ENCODE results near the gene TCFL5.

The TCFL5 gene

DNA sequence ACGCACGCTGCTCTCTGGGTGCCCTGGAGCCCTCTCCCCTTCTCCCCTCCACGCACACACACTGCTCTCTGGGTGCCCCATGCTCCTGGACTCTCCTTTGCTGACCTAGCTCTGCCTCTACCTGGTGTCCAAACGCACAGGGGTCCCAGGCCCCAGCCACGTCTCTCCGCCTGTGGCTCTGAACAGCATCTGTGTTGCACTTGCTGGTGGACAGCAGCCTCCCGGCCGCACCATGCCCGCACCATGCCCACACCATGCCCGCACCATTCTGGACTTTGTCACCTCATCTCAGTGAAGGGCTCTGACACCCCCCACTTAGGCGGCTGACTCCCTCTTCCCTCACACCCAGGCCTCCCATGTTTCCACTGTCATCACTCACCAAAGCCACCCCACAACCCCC is 21.8 kb downstream of the TCFL5 start:
- Mint-ChIP-seq H3K27me3 (no peaks in the 10 kb centered on the region), H3K9me3 (no peaks in the 10 kb centered on the region), H3K27ac (no peak overlapping the region), H3K4me1 (no peaks in the 10 kb centered on the region), H3K4me3 (no peak overlapping the region), H3K36me3 (peaks cover 2% of the 10 kb centered on the region)

DNA sequence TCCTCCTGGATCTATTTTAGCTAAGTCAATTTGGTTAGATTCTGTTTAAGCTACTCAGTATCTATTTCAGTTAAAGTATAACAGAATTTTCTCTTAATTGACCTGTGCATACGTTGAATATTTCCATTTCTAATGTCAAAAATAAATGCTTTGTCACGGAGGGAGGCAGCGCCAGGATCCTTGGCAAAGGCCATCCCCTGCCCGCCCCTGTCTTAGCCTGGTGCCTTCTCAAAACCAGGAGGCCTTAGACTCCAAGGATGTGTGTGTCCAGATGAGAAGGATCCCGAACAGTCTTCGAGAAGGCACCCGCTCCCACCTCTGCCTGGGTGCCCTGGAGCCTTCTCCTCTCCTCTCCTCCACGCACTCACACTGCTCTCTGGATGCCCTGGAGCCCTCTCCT is 22.4 kb downstream of the TCFL5 start:
- Mint-ChIP-seq H3K36me3 (peaks cover 2% of the 10 kb centered on the region), H3K27me3 (no peaks in the 10 kb centered on the region), H3K4me3 (no peak overlapping the region), H3K9me3 (no peaks in the 10 kb centered on the region), H3K4me1 (no peaks in the 10 kb centered on the region), H3K27ac (no peak overlapping the region)

DNA sequence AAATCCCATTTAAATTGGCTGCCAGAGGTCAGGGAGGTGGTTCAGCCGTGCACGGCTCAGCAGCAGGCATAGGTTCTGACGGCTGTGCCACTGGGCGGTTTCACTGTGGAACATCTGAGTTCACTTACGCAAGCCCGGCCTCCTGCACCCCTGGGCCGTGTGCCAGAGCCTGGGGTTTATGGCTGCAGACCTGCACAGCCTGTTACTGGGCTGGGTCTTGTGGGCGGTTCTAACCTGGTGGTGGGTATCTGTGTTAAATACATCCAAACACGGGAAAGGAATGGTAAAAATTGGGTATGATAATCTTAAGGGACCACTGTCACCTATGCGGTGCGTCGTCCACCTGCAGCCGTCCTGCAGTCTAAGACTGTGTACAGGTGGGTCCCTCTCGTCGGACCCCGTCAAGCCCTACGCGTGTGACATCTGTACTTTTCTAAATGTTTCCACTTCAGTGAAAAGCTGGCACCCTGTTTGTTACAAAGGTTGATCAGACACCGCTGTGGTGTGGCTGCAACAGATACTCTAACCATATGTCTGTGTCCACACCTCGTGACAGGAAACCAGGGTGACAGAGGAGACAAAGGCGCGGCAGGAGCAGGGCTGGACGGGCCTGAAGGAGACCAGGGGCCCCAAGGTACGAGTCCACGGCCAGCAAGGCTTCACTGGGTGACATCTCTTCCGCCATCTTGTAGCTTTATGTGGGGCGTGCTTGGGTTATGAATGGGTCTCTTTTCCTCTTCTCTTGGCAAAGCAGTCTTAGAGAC is 23.3 kb downstream of the TCFL5 start:
- no peaks in the 10 kb centered on the region for H3K4me1 Mint-ChIP-seq
- H3K4me3 Mint-ChIP-seq: no peak overlapping the region
- H3K36me3 Mint-ChIP-seq: no peaks in the 10 kb centered on the region
- H3K9me3 Mint-ChIP-seq: no peaks in the 10 kb centered on the region
- no peak overlapping the region for H3K27ac Mint-ChIP-seq
- no peaks in the 10 kb centered on the region for H3K27me3 Mint-ChIP-seq

DNA sequence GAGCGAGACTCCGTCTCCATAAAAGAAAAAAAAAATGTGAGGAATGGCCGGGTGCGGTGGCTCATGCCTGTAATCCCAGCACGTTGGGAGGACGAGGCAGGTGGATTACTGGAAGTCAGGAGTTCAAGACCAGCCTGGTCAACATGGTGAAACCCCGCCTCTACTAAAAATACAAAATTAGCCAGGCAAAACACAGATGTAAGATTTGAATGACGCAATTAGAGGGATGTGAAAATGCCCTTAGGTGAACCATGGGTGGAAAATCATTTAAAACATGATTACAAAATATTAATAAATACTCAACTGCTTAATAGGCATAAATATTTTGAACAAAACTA is 23.9 kb downstream of the TCFL5 start:
- Mint-ChIP-seq H3K27me3 (no peaks in the 10 kb centered on the region), H3K4me1 (no peaks in the 10 kb centered on the region), H3K27ac (no peak overlapping the region), H3K36me3 (no peaks in the 10 kb centered on the region), H3K4me3 (no peak overlapping the region), H3K9me3 (no peaks in the 10 kb centered on the region)

DNA sequence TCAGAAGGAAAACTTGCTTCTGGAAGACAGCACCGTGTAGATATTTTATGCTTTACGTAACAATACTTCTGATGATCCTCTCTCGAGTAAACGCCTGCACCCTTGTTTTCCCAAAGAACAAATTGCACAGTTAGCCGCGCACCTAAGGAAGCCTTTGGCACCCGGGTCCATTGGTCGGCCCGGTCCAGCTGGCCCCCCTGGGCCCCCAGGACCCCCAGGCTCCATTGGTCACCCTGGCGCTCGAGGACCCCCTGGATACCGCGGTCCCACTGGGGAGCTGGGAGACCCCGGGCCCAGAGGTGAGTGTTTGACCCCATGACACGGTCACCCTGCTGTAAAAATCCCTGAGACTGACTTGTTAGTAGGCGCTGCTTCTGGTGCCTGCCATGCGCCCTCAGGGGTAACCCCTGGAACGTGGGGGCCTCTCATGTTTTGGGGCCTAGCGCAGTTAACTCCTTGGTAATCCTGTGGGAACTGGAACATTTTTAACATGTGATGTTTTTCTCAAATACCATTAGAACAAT is 24.6 kb downstream of the TCFL5 start:
- Mint-ChIP-seq H3K4me3 (no peak overlapping the region), H3K27me3 (no peaks in the 10 kb centered on the region), H3K27ac (no peak overlapping the region), H3K9me3 (no peaks in the 10 kb centered on the region), H3K36me3 (no peaks in the 10 kb centered on the region), H3K4me1 (no peaks in the 10 kb centered on the region)

DNA sequence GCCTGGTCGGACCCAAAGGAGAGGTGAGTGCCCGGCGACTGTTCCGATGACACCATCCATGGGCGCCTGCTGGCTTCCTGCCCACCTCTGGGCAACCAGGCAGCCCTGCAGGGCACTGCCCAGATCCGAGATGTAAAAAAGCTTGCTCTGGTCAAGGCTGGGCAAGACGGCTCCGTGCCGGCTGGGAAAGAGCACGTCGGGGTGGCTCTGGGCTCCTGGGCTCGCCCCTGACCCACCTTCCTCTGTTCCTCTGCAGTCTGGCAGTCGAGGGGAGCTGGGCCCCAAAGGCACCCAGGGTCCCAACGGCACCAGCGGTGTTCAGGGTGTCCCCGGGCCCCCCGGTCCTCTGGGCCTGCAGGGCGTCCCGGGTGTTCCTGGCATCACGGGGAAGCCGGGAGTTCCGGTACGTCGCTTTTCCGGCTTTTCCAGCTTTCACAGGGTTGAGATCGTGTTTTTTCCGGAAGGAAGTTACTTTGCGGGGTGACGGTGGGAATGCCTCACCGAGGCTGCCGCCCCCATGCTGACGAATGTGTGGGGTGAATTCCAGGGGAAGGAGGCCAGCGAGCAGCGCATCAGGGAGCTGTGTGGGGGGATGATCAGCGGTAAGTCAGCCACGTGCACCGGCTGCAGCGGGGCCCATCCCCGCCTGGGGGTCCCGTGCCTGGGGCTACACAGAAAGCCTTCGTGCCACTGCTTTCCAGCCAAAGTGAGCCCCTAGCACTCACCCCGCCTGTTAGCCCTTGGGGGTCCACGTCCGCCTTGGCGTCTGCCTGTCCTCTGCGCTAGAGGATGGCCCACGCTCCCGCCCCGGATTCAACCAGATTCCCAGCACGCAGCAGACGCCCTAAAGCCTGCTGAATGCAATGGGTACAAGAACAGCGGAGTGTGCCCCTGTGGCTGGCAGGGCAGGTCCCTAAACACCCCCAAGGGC is 25.4 kb downstream of the TCFL5 start:
- Mint-ChIP-seq H3K27me3 (no peaks in the 10 kb centered on the region), H3K9me3 (no peaks in the 10 kb centered on the region), H3K4me3 (no peak overlapping the region), H3K36me3 (no peaks in the 10 kb centered on the region), H3K27ac (no peak overlapping the region), H3K4me1 (peaks cover 3% of the 10 kb centered on the region)

DNA sequence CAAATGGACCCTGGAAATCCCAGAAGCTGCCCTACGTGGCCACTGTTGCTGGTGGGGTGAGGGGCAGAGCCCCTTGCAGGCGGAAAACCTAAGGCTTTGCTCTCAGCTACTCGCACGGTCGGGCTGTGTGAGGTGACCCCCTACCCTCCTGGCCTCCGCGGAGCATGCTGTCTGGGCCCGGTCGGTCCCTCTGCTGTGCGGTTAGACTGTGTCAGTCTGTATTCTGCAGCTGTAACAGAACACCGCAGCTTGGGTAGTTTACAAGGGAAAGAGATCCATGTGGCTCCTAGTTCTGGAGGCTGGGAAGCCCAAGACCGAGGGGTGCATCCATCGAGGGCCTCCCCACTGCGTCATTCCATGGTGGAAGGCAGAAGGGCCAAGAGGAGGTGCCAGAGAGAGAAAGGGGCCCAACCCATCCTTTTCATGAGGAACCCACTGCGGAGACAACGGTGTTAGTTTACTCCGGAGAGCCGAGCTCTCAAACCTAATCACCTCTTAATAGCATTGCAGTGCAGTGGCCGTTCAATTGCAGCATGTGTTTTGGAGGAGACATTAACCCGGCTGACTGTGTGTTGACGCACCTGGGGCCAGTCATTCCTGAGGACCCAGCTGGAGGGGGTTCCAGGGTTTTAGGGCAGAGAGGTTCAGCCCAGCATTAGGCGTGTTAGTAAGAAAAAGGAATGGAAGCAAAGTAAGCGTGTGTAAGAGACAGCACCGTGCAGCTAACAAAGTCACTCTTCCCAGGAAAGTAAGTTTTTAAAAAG is 26.5 kb downstream of the TCFL5 start:
- no peaks in the 10 kb centered on the region for H3K9me3 Mint-ChIP-seq
- peaks cover 3% of the 10 kb centered on the region for H3K4me1 Mint-ChIP-seq
- H3K27ac Mint-ChIP-seq: no peak overlapping the region
- no peaks in the 10 kb centered on the region for H3K27me3 Mint-ChIP-seq
- H3K4me3 Mint-ChIP-seq: no peak overlapping the region
- H3K36me3 Mint-ChIP-seq: no peaks in the 10 kb centered on the region

DNA sequence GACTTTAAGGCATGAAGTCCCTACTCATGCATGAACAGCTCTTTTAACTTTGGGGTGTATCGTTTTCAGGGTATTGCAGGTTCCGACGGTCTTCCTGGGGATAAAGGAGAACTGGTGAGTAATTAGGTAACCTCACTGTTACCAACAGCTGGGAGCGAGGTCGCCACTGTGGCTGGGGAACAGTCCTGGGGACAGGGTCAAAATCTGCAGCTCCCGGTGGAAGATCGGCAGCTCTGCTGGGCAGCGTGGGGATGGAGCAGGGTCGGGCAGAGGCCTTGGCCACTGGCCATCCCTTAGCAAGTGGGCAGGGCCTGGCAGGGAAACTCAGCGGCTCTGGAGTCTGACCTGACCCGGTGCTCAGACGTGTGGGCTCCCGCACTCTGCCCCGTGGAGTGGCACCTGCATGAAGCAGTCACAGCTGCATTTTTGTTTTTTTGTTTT is 28.7 kb downstream of the TCFL5 start:
- no peak overlapping the region for H3K27ac Mint-ChIP-seq
- H3K36me3 Mint-ChIP-seq: no peaks in the 10 kb centered on the region
- no peaks in the 10 kb centered on the region for H3K9me3 Mint-ChIP-seq
- H3K4me3 Mint-ChIP-seq: no peak overlapping the region
- H3K27me3 Mint-ChIP-seq: no peaks in the 10 kb centered on the region
- H3K4me1 Mint-ChIP-seq: peaks cover 3% of the 10 kb centered on the region

DNA sequence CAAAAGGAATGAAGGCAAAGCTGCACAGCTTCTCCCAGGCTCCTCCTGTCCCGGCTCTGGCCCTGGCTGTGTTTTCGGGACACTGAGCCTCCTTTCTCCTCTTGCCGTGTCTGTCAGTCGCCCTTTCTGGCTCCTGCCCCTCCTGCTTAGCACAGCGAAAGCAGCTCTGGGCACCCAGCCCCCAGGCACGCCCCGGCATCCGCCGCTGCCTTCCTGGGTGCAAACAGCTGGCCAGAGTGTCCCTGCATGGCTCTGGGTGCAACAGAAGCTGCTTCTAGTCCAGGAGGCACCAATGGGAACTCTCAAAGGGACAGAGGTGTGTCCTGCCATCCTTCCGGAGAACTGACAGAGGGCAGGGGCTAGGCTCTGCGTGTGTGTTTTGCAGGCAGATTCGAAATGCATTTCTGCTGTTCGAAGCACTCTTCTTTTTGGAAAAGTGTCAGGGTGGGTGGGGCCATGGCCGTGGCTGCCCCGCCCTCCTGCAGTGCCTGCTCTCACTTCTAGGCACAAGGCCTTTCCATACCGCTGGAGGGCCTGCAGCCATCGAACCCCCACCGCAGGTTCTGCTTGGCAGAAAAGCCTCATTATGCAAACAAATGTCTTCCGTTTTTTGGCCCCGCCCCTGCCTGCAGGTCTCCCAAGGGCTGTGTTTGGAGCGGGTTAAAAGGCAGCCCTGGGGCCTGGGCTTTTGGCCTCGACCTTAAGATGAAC is 29.3 kb downstream of the TCFL5 start:
- Mint-ChIP-seq H3K4me1 (peaks cover 3% of the 10 kb centered on the region), H3K9me3 (no peaks in the 10 kb centered on the region), H3K27me3 (no peaks in the 10 kb centered on the region), H3K36me3 (no peaks in the 10 kb centered on the region), H3K27ac (no peak overlapping the region), H3K4me3 (no peak overlapping the region)

DNA sequence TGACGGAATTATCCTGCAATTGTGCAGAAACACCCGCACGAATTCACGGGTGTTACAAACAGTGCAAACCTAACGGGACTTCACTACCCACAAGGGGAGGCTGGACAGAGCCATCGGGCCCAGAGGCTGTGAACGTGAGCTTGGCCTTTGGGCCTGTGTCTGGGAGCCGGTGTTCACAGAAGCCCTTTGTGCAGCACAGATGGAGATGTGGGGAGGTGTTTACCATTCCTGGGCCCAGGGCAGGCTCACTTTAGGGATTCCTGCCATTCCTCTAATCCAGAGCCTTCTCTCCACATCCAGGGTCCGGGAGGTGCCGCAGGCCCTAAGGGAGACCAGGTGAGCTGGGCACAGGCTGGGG is 29.8 kb downstream of the TCFL5 start:
- Mint-ChIP-seq H3K9me3 (no peaks in the 10 kb centered on the region), H3K36me3 (no peaks in the 10 kb centered on the region), H3K4me1 (peaks cover 3% of the 10 kb centered on the region), H3K4me3 (no peak overlapping the region), H3K27ac (no peak overlapping the region), H3K27me3 (no peaks in the 10 kb centered on the region)

DNA sequence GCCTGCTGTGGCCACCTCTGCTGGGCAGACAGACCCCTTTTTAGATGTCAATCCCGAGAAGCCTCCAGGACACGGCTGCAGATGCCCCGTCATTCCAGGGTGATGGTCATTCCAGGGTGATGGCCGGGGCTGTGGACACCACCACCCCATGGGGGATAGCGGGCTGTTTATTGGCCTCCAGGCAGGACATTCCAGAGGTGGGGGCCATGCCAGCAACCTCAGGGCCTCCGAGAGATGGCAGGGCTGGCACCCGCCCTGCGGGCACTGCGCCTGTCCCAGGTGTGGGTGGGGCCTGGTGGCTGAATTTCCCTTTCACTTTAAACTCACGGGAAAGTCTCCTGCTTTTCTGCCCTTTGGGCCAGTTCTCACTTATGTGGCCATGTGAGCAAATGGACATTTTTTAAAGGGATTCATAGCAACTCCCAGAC is 30.2 kb downstream of the TCFL5 start:
- Mint-ChIP-seq H3K4me3 (no peak overlapping the region), H3K4me1 (peaks cover 3% of the 10 kb centered on the region), H3K36me3 (no peaks in the 10 kb centered on the region)

DNA sequence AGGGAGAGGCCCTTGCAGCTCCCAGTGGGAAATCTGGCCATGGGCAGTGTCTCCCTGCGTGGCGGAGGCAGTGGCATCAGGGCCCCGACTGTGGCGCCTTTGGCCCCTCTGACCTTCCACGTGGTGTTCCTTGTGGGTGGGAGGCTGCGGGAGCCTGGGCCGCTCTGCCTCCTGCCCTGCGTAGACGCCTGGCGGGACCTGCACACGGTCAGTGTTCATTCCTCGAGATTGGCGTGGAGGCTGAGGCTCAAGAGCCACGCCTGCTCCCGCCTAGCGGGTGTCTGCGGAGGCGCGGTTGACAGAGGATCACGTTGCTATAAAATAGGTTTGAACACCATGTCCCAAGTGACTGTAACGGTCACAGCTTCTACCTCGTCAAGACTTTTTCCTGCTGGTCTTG is 30.8 kb downstream of the TCFL5 start:
- peaks cover 3% of the 10 kb centered on the region for H3K4me1 Mint-ChIP-seq
- H3K27ac Mint-ChIP-seq: no peak overlapping the region
- H3K4me3 Mint-ChIP-seq: no peak overlapping the region
- H3K9me3 Mint-ChIP-seq: no peaks in the 10 kb centered on the region
- H3K36me3 Mint-ChIP-seq: no peaks in the 10 kb centered on the region
- H3K27me3 Mint-ChIP-seq: no peaks in the 10 kb centered on the region

More for the DNA sequence above, 30.2 kb downstream of the TCFL5 start:
- Mint-ChIP-seq H3K9me3 (no peaks in the 10 kb centered on the region), H3K27ac (no peak overlapping the region), H3K27me3 (no peaks in the 10 kb centered on the region)

DNA sequence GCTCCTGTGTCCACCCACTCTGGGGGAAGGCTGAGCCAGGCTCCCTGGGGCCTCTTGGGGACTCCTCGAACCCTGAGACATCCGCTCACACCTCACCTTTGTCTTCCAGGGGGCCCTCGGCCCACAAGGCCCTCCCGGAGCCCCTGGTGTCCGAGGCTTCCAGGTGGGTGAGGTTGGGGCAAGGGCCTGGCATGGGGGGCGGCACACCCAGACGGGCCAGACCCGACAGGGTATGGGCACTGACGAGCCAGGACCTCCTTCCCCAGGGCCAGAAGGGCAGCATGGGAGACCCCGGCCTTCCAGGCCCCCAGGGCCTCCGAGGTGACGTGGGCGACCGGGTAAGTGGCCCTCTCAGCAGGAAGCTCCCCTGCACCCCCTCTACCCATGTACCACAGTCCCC is 31.4 kb downstream of the TCFL5 start:
- H3K4me1 Mint-ChIP-seq: peaks cover 3% of the 10 kb centered on the region
- H3K4me3 Mint-ChIP-seq: no peak overlapping the region
- no peaks in the 10 kb centered on the region for H3K36me3 Mint-ChIP-seq
- no peaks in the 10 kb centered on the region for H3K27me3 Mint-ChIP-seq
- H3K9me3 Mint-ChIP-seq: no peaks in the 10 kb centered on the region
- H3K27ac Mint-ChIP-seq: no peak overlapping the region

DNA sequence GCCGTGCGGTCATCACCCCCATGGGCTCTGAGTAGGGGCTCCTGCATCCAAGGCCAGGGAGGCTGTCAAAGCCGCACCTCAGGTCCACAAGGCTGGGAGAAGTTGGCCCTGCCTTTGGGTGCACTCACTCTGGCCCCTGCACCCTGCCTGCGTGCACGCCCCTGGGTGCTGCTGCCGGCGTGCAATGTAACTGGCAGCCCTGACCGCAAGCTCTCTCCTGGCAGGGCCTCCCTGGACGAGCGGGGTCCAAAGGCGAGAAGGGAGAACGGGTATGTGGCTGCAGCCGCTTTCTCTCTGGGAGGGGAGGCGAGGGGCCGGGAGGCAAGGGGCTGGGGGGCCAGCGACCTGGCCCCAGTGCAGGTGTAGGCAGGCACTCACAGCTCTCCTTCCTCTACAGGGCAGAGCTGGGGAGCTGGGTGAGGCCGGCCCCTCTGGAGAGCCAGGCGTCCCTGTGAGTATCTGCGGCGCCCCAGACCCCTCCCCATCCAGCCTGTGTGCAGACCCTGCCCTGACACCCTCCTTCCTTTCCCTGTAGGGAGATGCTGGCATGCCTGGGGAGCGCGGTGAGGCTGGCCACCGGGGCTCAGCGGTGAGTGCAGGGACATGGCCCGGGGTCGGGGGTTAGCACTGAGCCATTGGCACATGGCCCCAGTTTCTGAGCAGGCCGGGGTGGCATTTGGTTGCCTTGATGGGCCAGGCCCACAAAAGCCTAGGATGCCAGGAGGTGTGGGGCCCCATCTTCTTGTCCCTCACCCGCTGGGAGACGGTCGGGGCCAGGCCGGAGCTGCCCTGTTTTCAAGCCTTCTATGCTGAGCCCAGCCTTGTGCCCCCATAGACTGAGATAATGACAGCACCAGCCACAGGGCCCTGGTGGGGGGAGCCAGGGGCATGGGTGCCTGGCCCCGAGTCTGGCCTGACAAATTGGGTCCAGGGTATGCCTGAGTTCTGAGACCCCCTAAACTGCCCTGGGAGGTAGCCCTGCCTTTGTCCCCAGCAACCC is 32.1 kb downstream of the TCFL5 start:
- Mint-ChIP-seq H3K4me1 (peaks cover 3% of the 10 kb centered on the region), H3K9me3 (no peaks in the 10 kb centered on the region), H3K36me3 (no peaks in the 10 kb centered on the region), H3K27ac (no peak overlapping the region), H3K27me3 (no peaks in the 10 kb centered on the region), H3K4me3 (no peak overlapping the region)
